Stimulated activated CD4-positive, alpha-beta T cell treated with anti-CD3 and anti-CD28 coated beads, Interleukin-2, amount 100 ng/mL, for 48 hours (primary cell): Measurements from ENCODE around the gene OTUD6A.
"Not testable (repeated sequence)": the region's sequence is repeated elsewhere in the genome, so short reads cannot be mapped to it uniquely, and the experiment has no call there.

Source experiments
- DNase-seq, 2 donors: peaks; one replicate each; pipeline ENCODE4 v3.0.0-alpha.2; 2020

OTUD6A gene

GRCh38 chrX:70049406-70049805 lies 12.9 kb upstream of the OTUD6A start:
- no peak for DNase-seq

- no peak for DNase-seq
Measured at GRCh38 chrX:70049925-70050324, 12.3 kb upstream of the OTUD6A start, which contains the start of gene AWAT2. Gene AWAT2 (minus strand): TSS chrX:70049938. CDS start chrX:70049932, 6 bp downstream.

- DNase-seq = no peak
Measured at GRCh38 chrX:70052895-70053615, 9.2 kb upstream of the OTUD6A start.

GRCh38 chrX:70054391-70054790 lies 7.9 kb upstream of the OTUD6A start:
- no peak for DNase-seq

GRCh38 chrX:70062961-70063550 lies 799 bp downstream of the OTUD6A start:
- no peak for DNase-seq

GRCh38 chrX:70066646-70067045 lies 4.4 kb downstream of the OTUD6A start:
- no peak for DNase-seq

- DNase-seq = no peak
Measured at GRCh38 chrX:70079297-70079696, 17.0 kb downstream of the OTUD6A start.

GRCh38 chrX:70079870-70080269 lies 17.6 kb downstream of the OTUD6A start:
- no peak for DNase-seq

- DNase-seq = no peak
Measured at GRCh38 chrX:70082723-70083122, 20.5 kb downstream of the OTUD6A start.

- no peak for DNase-seq
Measured at GRCh38 chrX:70084592-70085240, 22.5 kb downstream of the OTUD6A start.

- no peak for DNase-seq
Measured at GRCh38 chrX:70087857-70088630, 25.8 kb downstream of the OTUD6A start.

- DNase-seq = no peak
Measured at GRCh38 chrX:70088751-70089150, 26.5 kb downstream of the OTUD6A start.

GRCh38 chrX:70089604-70090297 lies 27.5 kb downstream of the OTUD6A start:
- DNase-seq = no peak

- DNase-seq = no peak
Measured at GRCh38 chrX:70092247-70092646, 30.0 kb downstream of the OTUD6A start.

GRCh38 chrX:70096052-70096451 lies 33.8 kb downstream of the OTUD6A start:
- no peak for DNase-seq

- DNase-seq = no peak
Measured at GRCh38 chrX:70105229-70105628, 43.0 kb downstream of the OTUD6A start.

GRCh38 chrX:70111436-70112026 lies 49.3 kb downstream of the OTUD6A start:
- DNase-seq = not testable (repeated sequence)
